HG03066 (cell line): Measurements from ENCODE around the gene SARS2.
A peak's percentile ranks its signal among the peaks of the same experiment; 100 is the strongest.
"Not testable (repeated sequence)": the region's sequence is repeated elsewhere in the genome, so short reads cannot be mapped to it uniquely, and the experiment has no call there.

ENCODE experiments used
- ATAC-seq: cut with Tn5 transposase; IDR thresholded peaks from one replicate; pipeline ENCODE4 v1.9.1; 2021; ENCODE audit warnings: low read depth; ENCODE audit not compliant: unreplicated experiment

The SARS2 gene, protein sequence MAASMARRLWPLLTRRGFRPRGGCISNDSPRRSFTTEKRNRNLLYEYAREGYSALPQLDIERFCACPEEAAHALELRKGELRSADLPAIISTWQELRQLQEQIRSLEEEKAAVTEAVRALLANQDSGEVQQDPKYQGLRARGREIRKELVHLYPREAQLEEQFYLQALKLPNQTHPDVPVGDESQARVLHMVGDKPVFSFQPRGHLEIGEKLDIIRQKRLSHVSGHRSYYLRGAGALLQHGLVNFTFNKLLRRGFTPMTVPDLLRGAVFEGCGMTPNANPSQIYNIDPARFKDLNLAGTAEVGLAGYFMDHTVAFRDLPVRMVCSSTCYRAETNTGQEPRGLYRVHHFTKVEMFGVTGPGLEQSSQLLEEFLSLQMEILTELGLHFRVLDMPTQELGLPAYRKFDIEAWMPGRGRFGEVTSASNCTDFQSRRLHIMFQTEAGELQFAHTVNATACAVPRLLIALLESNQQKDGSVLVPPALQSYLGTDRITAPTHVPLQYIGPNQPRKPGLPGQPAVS

DNA sequence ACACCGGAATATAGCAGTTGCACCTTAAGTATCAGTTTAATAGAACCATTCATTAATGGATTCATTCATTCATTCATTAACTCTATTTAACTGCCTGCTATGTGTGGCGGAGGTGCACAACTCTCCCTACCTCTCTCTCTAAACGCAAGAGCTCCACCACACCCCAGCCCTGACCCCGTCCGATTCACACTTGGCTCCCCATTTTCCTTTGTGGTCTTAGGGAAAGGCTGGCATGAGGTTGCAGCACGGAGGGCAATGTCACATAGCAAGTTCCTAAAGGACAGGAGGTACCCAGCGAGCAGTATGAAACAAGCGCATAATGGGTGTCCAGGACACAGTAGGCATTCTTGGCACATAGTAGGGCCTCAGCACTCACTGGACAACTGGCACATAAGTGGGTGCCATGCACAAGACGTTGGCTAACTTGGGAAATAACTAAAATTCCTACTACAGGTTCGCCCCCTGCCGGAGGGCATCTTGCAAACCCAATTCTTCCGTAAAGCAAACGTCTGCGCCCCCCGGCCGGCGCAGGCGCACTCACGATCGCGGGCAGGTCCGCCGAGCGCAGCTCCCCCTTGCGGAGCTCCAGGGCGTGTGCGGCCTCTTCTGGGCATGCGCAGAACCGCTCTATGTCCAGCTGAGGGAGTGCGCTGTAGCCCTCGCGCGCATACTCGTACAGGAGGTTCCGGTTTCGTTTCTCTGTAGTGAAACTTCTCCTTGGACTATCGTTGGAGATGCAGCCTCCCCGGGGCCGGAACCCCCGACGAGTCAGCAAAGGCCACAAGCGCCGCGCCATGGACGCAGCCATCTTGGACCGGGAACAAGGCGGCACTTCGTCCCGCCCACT, at the start of gene SARS2:
SARS2 (minus strand) TSS at position 835 of the 847 bp plus-strand sequence; CDS start at position 808, 27 bp downstream.
- peak; percentile 37 for ATAC-seq

DNA sequence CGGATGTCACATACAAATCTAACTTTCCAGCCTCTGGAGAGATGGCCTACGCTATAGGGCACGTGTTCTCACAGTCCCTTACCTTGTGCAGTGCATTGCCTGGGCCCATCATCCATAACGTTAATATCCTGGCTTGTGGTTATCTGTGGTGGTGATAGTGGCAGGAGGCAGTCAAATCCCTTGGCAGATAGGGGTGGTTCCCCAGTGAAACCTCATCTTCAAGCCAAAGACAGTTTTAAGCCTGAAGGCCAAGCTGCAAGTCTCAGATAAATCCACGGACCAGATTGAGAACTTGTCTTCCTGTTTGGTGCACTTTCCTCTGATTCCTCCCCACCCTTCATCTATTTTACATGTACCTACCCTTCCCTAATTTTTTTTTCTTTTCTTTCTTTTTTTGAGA, 49.2 kb upstream of the SARS2 start:
- no peak for ATAC-seq

DNA sequence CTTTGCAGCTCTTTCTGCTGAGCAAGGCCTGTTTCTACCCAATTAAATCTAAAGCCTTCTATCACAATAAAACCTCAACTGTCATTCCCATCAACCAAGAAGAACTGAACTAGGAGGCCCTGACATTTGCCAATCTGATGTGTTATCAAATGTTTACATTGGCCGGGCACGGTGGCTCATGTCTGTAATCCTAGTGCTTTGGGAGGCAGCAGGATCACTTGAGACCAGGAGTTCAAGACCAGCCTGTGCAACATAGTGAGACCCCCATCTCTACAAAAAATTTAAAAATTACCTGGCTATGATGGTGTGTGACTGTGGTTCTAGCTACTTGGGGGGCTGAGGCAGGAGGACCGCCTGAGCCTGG, 47.7 kb upstream of the SARS2 start:
- no peak for ATAC-seq

DNA sequence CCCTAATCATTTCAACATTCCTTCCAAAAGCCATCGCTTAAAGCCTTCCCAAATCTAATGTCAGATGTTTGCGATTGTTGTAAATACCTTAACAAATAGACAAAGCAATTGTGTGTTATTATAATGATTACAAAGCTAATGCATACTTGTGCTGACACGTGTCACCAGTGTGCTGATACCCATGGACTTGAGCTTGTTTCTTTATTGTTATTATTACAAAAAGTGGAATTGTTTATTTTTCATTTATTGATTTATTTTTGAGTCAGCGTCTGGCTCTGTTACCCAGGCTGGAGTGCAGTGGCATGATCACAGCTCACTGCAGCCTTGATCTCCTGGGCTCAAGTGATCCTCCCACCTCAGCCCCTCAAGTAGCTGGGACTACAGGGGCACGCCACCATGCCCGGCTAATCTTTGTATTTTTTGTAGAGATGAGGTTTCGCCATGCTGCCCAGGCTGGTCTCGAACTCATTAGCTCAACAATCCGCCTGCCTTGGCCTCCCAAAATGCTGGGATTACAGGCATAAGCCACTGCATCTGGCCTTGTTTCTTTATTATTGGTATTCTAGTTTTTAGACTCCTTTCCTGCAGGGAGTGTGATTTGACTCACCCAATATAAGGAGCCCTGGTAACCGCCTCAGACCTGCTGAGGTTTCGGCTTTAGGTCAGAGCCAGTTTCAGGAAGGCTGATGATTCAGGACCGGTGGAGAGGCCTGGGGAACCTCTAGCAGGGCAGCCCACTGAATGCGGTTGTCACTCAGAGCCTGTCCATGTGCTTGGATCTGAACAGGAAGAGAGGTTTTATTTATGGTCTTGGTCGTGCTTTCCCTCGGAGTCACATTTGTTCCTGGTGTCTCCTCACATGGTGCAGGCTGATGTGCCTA, 47.1 kb upstream of the SARS2 start:
- no peak for ATAC-seq

DNA sequence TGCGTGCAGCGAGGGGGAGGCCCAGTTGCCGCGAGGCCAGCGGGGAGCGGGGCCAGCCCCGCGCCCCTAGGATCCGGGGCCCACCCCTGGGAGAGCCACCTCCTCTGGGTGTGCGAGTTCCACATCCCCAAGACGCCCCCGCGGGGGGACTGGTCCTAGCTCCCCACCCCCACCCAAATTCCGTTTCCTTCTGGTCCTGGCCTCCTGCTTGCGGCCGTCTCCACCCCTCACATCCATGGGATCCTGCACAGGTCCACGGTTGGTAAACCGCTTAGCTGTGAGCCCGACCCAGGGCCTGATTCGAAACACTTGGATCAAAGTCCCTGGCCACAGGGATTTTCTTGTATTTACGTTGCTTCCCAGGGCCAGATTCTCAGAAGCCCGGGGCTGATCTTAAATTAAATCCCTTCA, 45.3 kb upstream of the SARS2 start:
- no peak for ATAC-seq

DNA sequence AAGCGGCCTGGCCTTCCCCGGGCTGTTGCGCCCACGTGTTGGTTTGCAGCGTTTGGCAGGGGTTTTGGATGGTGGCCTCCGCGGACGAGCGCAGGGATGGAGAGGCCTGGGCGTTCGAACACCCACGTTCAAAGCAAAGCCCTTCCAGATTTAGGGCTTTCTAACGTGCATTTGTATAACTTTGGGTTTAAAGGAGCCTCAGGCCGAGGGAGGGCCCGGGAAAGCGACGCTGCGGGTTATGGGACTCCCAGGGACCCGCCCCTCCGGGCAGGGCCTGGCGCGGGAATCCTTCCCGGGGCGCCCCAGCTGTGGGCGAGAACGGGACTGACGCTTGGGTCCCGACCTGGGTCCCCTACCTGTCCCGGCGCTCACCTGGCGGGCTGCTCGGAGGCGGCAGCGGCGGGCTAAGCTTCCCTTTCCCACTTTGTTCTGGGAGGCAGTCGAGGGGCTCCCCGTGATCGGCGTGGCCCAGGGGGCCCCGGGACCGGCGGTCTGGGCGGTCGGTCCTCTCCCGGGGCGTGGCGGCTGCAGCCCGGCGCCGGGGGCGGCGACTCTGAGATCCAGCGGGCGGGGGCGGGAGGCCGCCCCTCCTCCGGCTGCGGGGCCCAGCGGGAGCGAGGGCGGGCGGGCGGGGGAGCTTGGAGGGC, 44.8 kb upstream of the SARS2 start, which contains the start of gene FBXO17:
FBXO17 (minus strand) TSS at position 529 of the 647 bp plus-strand sequence. CDS start 25,423 bp downstream, outside the sequence.
- ATAC-seq: no peak

DNA sequence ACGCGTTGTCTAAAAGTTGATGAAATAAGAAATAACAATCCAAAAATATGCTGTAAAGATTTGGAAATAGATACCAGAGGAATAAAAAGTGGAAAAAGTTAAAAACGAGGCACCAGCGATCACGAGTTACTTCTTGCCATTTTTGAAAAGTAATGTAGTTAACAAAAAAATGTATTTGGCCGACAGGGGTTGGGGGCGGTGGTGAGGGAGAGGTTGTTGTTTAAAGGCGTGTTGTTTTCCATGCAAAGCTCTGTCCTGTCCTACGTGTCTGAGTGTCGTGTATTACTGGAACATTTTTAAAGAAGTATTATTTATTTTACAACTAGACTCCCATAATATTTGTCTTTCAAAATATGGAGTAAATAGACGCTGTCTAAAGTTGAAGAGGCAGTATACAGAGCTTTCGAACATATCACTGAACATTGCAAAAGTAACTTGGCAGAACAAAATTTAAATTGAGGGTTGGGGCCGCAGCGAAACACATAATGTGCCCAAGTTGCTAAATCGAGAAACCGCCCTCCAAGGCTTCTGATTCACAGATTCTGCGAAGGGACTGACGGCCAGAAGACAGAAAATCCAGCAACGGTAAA, 44.2 kb upstream of the SARS2 start:
- no peak for ATAC-seq

DNA sequence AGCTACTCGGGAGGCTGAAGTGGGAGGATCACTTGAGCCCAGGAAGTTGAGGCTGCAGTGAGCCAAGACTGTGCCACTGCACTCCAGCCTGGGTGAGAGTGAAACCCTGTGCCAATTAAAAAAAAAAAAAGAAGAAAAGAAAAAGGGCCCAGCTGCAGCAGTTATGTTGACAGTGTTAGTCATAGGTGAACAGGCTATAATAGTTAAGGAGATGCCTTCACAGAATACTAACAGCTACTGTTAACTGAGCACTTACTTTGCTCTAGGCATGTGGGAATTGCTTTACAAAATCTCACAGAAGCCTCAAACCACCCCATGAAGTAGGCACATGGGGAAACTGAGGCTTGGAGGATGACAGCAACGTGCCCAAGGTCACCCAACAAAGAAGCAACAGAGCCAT, 41.1 kb upstream of the SARS2 start:
- ATAC-seq: no peak

DNA sequence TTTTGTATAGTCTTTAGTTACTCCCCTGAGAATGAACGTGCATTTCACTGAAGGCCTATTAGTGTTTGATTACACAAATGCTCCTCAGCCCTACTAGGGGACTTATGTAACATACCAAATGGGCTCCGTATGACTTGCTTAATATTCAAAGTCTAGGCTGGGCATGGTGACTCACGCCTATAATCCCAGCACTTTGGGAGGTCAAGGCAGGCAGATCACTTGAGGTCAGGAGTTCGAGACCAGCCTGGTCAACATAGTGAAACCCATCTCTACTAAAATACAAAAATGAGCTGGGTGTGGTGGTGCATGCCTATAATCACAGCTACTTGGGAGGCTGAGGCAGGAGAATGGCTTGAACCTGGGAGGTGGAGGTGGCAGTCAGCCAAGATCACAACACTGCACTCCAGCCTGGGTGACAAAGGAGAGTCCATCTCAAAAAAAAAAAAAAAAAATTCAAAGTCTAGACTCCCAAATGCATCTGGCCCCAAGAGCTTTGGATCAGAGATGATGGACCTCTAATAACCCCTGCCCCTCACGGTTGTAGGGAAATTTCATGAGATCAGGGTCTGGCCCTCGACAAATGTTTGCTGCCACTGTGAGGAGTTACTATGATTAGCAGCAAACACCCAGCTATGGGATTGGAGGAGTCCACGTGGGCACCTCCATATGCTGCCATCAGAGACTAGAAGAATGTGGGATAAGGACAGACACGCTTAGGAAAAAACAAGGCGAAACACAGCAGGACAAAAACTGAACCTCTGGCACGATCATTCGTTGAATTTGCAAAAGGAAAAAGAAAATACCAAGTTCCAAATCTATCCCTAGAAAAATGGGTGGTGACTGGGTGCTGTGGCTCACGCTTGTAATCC, 40.3 kb upstream of the SARS2 start:
- ATAC-seq: no peak

DNA sequence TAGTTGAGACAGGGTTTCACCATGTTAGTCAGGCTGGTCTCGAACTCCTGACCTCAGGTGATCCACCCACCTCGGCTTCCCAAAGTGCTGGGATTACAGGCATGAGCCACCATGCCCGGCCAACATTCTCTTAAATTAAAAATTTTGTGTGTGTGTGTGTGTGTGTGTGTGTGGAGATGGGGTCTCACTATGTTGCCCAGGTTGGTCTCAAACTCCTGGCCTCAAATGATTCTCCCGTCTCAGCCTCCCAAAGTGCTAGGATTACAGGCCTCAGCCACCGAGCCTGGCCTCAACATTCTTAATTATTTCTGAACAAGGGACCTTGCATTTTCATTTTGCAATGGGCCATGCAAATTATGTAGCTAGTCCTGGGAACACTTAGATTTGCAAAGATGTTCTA, 35.6 kb upstream of the SARS2 start:
- not testable (repeated sequence) for ATAC-seq

DNA sequence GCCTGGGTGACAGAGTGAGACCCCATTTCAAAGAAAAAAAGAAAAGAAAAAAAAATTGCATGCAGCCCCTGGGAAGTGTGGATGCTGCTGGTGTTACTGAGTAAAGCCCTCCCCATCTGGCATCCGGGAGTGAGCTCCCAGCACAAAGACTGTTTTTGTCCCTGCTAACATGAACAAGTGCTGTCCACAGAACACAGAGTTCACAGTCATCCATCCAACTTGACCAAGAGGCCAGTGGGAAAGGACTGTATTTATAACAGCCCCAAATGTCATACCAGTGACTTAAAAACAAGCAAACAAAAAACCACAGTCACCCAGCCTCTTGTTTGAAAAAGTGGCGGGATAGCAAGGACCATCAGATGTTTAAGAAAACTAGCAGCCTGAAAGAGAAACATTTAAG, 34.2 kb upstream of the SARS2 start:
- no peak for ATAC-seq

DNA sequence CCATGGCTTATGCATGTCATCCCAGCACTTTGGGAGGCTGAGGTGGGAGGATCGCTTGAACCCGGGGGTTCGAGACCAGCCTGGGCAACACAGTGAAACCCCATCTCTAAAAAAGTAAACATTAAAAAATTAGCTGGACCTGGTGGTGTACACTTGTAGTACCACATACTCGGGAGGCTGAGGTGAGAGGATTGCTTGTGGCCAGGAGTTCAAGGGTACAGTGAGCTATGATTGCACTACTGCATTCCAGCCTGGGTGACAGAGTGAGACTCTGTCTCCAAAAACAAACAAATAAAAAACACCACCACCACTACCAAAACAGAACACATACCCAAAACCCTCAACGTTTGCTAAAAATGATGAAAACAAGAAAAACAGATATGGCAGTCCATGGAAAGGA, 29.1 kb upstream of the SARS2 start:
- ATAC-seq: no peak

DNA sequence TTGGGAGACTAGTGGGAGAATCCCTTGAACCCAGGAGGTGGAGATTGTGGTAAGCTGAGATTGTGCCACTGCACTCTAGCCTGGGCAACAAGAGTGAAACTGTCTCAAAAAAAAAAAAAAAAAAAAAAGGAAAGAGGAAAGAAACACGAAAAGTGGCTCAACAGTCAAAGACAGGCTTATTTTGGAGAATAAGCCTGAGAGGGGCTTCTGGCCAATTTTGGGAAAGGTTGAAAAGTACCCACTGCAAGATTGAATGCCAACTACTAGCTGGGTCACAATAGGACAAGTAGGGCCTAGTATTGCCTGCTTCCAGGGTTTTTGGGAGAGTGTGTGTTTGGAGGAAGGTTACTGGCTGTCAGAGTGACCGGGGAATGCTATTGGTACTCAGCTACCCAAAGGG, 27.7 kb upstream of the SARS2 start:
- no peak for ATAC-seq

DNA sequence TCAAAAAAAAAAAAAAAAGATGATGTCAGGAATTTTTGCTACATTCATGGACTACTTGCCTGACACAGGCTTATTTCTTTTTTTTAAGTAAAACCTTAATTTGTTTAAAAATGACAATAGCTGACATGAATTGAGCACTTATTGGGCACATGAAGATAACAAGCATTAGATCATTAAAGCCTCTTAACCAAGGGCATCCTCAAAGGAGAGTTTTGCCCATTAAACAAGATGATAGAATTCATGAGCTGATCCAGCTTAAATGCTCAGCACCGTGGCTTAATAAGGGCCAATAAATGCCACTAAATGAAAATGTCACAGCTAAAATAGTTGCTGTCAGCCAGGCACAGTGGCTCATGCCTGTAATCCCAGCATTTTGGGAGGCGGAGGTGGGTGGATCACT, 25.7 kb upstream of the SARS2 start:
- ATAC-seq: no peak

DNA sequence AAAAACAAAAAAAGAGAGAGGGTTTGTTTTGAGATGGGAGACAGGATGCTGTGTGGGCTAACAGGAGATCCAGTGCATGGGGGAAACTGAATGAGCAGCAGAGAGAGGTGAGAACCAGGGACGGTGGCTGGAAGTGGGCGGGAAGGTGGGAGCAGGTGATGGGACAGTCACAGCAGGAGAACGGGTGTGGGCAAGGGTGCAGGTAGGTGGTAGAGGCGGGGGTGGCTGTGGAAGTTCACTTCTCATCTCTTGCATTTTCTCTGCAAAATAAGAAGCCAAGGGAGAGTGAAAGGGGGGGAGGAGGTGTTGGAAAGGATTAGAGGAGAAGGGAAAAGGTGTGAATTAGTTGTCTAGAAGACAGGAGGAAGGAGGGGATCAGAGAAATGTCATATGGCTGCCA, 23.1 kb upstream of the SARS2 start:
- no peak for ATAC-seq

DNA sequence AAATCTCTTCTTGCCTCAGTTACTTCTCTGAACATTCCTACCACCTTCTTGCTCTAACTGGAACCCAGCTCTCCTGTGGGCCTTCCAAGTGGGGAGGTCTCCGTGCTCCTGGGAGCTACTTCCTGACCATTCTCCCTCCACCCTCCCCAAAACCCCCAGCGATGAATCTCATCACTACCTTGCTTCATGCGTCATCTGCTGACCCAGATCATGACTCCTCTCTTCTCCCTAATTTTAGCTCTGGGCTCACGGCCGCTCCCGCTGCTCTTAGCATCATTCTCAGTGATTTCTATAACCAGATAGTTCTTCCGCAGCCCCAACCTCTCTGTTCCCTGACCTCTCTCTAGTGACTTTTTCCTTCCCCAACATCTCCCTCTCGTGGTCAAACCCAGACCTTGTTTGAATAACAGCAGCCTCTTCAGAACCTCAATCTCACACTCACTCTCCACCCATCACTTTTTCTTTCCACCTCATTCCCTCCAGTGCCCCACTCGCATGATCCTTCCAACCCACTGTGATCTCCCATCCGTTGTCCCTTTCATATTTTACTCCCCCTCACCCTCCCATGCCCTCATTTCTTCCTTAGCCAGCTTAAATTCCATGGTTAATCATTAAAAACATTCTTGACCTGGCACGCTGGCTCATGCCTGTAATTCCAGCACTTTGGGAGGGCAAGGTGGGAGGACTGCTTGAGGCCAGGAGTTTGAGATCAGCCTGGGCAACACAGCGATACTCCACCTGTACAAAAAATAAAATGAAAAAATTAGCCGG, 22.0 kb upstream of the SARS2 start:
- ATAC-seq: no peak

DNA sequence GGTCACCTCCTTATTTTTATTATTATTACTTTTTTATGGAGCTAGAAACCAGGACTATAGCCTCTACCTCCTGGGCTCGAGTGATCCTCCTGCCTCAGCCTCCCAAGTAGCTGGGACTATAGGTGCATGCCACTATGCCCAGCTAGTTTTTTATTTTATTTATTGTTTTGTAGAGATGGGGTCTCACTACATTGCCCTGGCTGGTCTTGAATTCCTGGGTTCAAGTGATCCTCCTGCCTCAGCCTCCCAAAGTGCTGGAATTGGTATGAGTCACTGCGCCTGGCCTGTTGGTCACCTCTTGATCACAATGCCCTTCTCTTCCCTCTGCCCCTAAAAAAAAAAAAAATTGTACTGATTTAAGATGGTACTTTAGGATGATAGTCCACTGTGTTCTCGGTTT, 20.6 kb upstream of the SARS2 start:
- no peak for ATAC-seq
